ENCODE results near the gene DNAL1.
"Not testable (repeated sequence)": the region's sequence is repeated elsewhere in the genome, so short reads cannot be mapped to it uniquely, and the experiment has no call there.

DNAL1 gene

GRCh38 chr14:73640796-73641365 is 3.9 kb upstream of the DNAL1 start:
- no peak for DNase-seq

DNA sequence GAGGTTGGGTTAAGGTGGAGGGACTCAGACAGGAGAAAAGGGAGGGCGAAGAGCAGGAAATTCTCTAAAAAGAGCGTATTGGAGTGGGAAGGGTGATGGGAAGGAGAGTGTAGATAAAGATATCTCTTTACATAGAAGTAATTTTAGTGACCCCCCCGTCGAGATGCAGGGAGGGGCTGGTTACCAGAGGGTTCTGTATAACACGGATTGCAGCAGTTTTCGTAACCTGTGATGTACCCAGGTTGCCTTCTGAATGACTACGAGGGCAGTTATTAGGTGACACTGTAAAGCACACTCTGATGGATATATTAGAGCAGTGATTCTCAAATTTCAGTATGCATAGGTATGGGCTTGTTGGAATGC is 443 bp downstream of the DNAL1 start:
- no peak for DNase-seq

GRCh38 chr14:73651005-73651404 is 6.2 kb downstream of the DNAL1 start:
- DNase-seq: no peak

GRCh38 chr14:73655851-73656250 is 11.1 kb downstream of the DNAL1 start:
- DNase-seq: no peak

DNA sequence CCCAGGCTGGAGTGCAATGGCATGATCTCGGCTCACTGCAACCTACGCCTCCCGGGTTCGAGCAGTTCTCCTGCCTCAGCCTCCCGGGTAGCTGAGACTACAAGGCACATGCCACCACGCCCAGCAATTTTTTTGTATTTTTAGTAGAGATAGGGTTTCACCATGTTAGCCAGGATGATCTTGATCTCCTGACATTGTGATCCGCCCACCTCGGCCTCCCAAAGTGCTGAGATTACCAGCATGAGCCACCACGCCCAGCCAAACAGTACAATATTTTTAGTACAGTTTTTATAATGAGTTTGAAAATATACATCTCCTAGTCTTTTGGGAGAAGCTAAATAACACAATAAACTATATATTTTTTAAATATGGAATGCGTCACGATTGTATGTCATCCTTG is 14.4 kb downstream of the DNAL1 start:
- DNase-seq: not testable (repeated sequence)

- no peak for DNase-seq
These were observed 15.7 kb downstream of the DNAL1 start for GRCh38 chr14:73660511-73660910.

GRCh38 chr14:73661872-73662271 is 17.1 kb downstream of the DNAL1 start:
- DNase-seq: no peak

GRCh38 chr14:73662487-73662943 is 17.7 kb downstream of the DNAL1 start:
- no peak for DNase-seq

DNA sequence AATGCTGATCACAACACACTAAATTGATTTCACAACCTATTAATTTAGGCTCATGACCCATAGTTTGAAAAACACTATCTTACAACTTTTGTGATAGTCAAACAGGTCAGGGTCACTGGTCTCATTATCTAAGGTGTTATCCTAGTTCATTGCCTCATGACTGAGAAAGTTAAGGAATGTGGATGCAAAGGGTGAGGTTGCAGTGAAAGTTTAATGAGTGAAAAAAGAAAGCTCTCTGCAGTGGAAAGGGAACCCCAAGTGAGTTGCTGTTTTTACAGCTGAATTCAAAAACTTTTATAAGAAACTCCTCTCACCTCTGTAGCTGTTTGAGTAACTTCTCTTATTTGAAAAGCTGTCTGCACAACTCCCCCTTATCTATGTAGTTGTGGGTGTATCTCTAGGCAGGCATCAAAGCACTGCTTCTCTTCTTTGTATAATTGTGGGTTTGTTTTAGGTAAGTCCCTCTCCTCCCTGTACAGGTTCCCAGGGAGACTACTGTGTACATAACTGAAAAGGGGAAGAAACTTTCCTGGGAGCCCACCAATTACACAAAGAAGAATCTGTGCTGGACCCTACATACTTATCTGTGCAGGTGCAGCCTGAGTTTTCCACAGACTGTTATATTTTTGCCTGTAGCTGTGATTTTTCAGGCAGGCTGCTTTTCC is 18.9 kb downstream of the DNAL1 start:
- DNase-seq: no peak

DNA sequence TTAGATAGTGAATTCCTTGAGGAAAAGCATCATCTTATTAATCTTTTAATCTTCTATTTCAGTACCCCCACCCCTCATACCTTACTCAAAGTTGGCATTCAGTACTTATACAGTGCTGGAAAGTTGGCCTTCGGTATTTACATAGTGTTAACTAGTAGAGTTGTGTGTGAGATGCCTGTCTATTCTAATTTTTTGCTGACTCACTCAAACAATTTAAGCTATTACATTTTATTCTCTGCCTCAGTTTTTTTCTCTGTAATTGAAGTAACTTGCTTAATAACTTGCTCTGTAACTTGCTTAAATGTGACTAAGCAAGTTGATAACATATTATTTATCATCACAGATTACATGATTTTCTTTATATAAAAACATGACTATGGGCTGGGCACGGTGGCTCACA is 20.3 kb downstream of the DNAL1 start:
- no peak for DNase-seq

DNA sequence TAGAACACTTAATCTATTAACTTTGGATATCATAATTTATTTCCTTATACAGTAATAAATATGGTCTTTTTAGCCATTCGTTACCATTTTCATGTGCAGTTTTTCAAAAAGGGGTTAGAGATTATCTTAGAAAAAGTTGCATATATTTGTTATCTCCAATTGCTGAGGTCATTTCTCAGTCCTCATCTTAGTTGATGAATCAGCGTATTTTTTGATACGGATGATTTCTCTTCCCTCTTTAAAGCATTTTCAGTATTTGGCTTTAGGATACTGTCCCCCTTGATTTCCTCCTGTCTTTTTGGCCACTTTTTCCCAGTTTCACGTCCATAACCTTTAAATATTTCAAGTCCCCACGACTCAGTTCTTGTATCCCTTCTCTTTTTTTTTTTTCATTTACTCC is 21.8 kb downstream of the DNAL1 start:
- DNase-seq: no peak

DNA sequence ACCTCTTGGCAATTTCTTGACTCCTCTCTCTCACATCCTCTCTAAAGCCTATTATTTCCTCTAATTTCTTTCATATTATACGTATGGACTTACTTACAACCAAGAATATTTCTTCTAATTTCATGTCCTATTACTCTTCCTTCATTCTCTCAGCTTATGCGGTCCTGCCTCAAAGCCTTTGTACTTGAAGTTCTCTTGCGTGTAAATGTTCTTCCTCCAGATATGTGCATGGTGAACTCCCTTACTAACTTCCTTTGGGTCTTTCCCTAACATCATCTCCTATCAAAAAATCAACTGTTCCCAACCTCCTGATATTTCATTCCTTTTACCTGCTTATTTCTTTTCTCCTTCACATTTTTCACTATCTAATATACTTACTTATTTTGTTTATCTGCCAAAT is 23.1 kb downstream of the DNAL1 start:
- DNase-seq: no peak

- DNase-seq: no peak
These were observed 30.2 kb downstream of the DNAL1 start for GRCh38 chr14:73674986-73675385.

DNA sequence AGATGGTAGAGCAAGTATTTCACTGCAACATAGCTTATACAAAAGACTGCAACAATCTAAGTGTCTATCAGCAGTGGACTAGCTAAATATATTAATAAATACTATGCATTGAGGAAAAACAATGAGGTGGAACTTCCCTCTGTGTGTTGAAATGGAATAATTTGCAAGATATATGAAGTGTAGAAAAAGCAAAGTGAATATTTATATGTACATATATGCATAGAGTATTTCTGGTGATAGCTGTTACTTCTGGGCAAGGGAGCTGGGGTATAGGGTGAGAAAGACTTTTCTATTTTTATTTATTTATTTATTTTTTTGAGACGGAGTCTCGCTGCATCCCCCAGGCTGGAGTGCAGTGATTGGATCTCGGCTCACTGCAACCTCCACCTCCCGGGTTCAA is 33.9 kb downstream of the DNAL1 start:
- DNase-seq: no peak

DNA sequence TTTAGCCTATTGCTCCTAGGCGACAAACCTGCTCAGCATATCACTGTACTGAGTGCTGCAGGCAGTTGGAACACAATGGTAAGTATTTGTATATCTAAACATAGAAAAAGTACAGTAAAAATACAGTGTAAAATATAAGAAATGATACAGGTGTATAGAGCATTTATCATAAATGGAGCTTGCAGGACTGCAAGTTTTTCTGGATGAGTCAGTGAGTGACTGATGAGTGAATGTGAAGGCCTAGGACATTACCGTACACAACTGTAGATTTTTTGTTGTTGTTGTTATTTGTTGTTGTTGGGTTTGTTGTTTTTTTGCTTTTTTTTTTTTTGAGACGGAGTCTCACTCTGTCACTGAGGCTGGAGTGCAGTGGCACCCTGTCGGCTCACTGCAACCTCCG is 36.0 kb downstream of the DNAL1 start:
- no peak for DNase-seq

DNA sequence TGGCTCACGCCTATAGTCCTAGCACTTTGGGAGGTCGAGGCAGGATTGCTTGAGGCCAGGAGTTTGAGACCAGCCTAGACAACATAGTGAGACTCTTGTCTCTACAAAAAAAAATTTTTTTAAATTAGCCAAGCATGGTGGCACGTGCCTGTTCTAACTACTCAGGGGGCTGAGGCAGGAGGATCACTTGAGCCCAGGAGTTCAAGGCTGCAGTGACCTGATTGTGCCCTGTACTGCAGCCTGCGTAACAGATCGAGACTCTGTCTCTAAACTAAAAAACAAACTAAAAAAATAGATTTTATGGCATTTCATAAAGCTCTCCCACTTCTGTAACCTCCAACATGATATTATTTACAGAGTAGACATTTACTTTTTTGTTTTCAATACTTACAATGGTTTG is 39.8 kb downstream of the DNAL1 start:
- DNase-seq: no peak

DNA sequence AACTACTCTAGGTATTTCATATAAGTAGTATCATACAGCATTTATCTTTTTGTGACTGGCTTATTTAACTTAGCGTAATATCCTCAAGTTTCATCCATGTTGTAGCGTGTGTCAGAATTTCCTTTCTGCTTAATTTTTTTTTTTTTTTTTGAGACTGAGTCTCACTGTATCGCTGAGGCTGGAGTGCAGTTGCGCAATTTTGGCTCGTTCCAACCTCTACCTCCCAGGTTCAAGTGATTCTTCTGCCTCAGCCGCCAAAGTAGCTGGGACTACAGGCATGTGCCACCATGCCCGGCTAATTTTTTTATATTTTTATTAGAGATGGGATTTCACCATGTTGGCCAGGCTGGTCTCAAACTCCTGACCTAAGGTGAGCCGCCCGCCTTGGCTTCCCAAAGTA is 40.5 kb downstream of the DNAL1 start:
- DNase-seq: no peak

- DNase-seq: no peak
These were observed 42.1 kb downstream of the DNAL1 start for GRCh38 chr14:73686901-73687300.

DNA sequence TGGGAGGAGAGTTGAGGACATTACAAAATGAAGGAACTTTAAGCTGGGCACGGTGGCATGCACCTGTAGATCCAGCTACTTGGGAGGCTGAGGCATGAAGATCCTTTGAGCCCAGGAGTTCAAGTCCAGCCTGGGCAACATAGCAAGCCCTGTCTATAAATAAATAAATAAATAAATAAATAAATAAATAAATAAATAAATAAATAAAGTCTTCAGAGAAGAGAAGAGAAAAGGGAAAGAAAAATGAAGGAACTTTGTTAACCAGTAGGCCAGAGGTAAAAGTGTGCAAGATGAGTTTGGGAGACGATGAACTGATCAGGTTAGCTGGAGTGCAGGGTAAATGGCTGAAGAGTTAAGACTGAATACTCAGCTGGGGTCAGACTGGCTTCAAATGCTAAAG is 49.3 kb downstream of the DNAL1 start:
- DNase-seq: no peak

DNA sequence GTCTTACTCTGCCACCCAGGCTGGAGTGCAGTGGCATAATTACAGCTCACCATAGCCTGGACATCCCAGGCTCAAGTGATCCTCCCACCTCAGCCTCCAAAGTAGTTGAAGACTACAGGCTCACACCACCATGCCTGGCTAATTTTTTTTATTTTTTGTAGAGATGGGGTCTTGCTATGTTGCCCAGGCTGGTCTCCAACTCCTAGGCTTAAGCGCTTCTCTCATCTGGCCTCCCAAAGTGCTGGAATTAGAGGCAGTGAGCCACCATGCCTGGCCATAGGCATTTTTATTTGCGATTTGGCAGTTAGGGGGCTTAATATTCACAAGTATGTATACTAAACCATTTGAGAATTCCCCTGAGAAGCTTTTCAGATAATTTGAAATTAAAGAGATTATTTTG is 50.3 kb downstream of the DNAL1 start:
- DNase-seq: no peak

DNA sequence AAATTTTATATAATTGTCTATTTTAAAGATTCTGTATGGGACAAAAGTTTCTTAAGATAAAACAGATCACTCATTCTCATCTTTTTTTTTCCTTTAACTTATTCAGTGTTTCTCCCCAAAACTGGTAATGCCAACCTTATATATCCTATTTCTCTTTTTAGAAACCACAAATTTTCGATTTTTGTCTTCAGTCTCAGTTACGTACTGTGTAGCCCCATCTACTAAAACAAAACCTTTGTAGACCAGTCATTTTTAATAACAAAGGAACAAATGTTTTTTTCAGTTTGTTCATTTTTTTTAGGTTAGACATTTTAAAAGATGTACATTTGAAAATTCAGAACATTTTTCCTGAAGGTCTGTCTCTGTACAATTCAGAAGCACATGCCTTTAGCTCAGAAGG is 51.2 kb downstream of the DNAL1 start:
- DNase-seq: no peak

- no peak for DNase-seq
These were observed 51.9 kb downstream of the DNAL1 start for GRCh38 chr14:73696466-73697400.

DNA sequence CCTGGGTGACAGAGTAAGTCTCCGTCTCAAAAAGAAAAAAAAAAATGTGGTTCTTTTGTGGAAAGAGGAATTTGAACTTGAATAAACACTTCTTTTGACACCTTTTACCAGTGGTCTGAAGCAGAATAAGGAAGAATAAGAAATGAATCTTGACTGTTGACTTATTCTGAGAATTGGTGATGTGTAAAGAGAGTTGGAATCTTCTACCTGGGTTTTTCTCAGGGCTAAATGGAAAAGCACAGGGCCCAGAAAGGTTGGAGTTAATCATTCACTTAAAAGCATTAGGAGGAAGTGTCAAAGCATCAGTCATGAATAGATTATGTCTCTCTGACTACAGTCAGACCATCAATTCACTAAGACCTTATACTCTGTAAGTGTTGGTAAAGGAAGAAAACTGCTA is 55.5 kb downstream of the DNAL1 start:
- no peak for DNase-seq

GRCh38 chr14:73708076-73708475 is 63.3 kb downstream of the DNAL1 start:
- not testable (repeated sequence) for DNase-seq

All from effector CD8-positive, alpha-beta T cell (primary cell).